ACC112 (cell line): ENCODE data around the gene SLC22A16.

ENCODE experiments used
- H2AFZ ChIP-seq: fragments of 200-600 bp; sonication (generic); one replicate; pipeline ENCODE4 v1.6.0; 2017; ENCODE audit warnings: antibody characterized with exemption, low read length; ENCODE audit not compliant: unreplicated experiment
- H3K27ac ChIP-seq: fragments of 200-600 bp; sonication (generic); 2 replicates; pipeline ENCODE4 v1.5.1; 2014; ENCODE audit warnings: low read depth, mild to moderate bottlenecking, antibody characterized with exemption, low read length, moderate library complexity
- H3K27me3 ChIP-seq: fragments of 200-600 bp; sonication (generic); 2 replicates; pipeline ENCODE4 v1.6.1; 2014; ENCODE audit warnings: mild to moderate bottlenecking, antibody characterized with exemption, low read length, moderate library complexity, mixed read lengths; ENCODE audit not compliant: insufficient read depth
- H3K36me3 ChIP-seq: fragments of 200-600 bp; sonication (generic); 2 replicates; pipeline ENCODE4 v1.6.1; 2016; ENCODE audit warnings: mild to moderate bottlenecking, antibody characterized with exemption, low read length, moderate library complexity, mixed read lengths; ENCODE audit not compliant: insufficient read depth
- H3K4me1 ChIP-seq: fragments of 200-600 bp; sonication (generic); one replicate; pipeline ENCODE4 v1.6.1; 2016; ENCODE audit warnings: low read length, mixed read lengths; ENCODE audit not compliant: insufficient read depth, unreplicated experiment, control insufficient read depth
- H3K4me3 ChIP-seq: fragments of 200-600 bp; sonication (generic); 2 replicates; pipeline ENCODE4 v1.5.1; 2014; ENCODE audit warnings: mild to moderate bottlenecking, low read depth, low read length
- H3K79me2 ChIP-seq: fragments of 200-600 bp; sonication (generic); one replicate; pipeline ENCODE4 v1.6.0; 2016; ENCODE audit warnings: low read length; ENCODE audit not compliant: control insufficient read depth, unreplicated experiment, insufficient read depth

SLC22A16 gene

GRCh38 chr6:110476046-110476849 lies at the start of gene SLC22A16:
Gene SLC22A16, minus strand, starts transcription at chr6:110476613. Its CDS starts 39 bp downstream, at chr6:110476574.
- Histone ChIP-seq H3K4me1 (no peaks in the 10 kb centered on the region), H3K4me3 (peak within 1 kb of the TSS; percentile 70), H3K27ac (no peak within 1 kb of the TSS), H2AFZ (peak within 1 kb of the TSS; percentile 69), H3K36me3 (no peaks in the 10 kb centered on the region), H3K27me3 (peaks cover 65% of the 10 kb centered on the region), H3K79me2 (no peaks in the 10 kb centered on the region)

- no peak overlapping the region for H3K27ac ChIP-seq
Observed at GRCh38 chr6:110525001-110525400, 48.6 kb upstream of the SLC22A16 start.

GRCh38 chr6:110524305-110524704 lies 47.9 kb upstream of the SLC22A16 start:
- Histone ChIP-seq H3K4me3 (no peak overlapping the region), H3K36me3 (no peaks in the 10 kb centered on the region), H3K27me3 (no peaks in the 10 kb centered on the region), H2AFZ (no peak overlapping the region), H3K27ac (no peak overlapping the region), H3K4me1 (peaks cover 15% of the 10 kb centered on the region), H3K79me2 (no peaks in the 10 kb centered on the region)

More at GRCh38 chr6:110525001-110525400, 48.6 kb upstream of the SLC22A16 start:
- Histone ChIP-seq H3K36me3 (no peaks in the 10 kb centered on the region), H3K79me2 (no peaks in the 10 kb centered on the region), H3K27me3 (no peaks in the 10 kb centered on the region), H3K4me1 (peaks cover 22% of the 10 kb centered on the region), H2AFZ (no peak overlapping the region), H3K4me3 (no peak overlapping the region)

- Histone ChIP-seq H2AFZ (no peak overlapping the region), H3K4me3 (no peak overlapping the region), H3K27me3 (no peaks in the 10 kb centered on the region), H3K79me2 (no peaks in the 10 kb centered on the region), H3K27ac (no peak overlapping the region), H3K4me1 (peaks cover 8% of the 10 kb centered on the region), H3K36me3 (no peaks in the 10 kb centered on the region)
Observed at GRCh38 chr6:110523451-110524021, 47.1 kb upstream of the SLC22A16 start.

- H3K27ac ChIP-seq = no peak overlapping the region
- no peaks in the 10 kb centered on the region for H3K36me3 ChIP-seq
- H3K79me2 ChIP-seq = no peaks in the 10 kb centered on the region
- no peak overlapping the region for H3K4me3 ChIP-seq
- no peaks in the 10 kb centered on the region for H3K27me3 ChIP-seq
- H2AFZ ChIP-seq = no peak overlapping the region
- peaks cover 8% of the 10 kb centered on the region for H3K4me1 ChIP-seq
Observed at GRCh38 chr6:110522427-110522826, 46.0 kb upstream of the SLC22A16 start.

- Histone ChIP-seq H3K27ac (no peak overlapping the region), H3K4me3 (no peak overlapping the region), H3K79me2 (no peaks in the 10 kb centered on the region), H3K27me3 (no peaks in the 10 kb centered on the region), H3K36me3 (no peaks in the 10 kb centered on the region), H2AFZ (no peak overlapping the region), H3K4me1 (peaks cover 14% of the 10 kb centered on the region)
Observed at GRCh38 chr6:110520992-110521543, 44.7 kb upstream of the SLC22A16 start.

GRCh38 chr6:110520209-110520965 lies 44.0 kb upstream of the SLC22A16 start:
- no peak overlapping the region for H3K27ac ChIP-seq
- no peak overlapping the region for H2AFZ ChIP-seq
- no peaks in the 10 kb centered on the region for H3K27me3 ChIP-seq
- H3K79me2 ChIP-seq = no peaks in the 10 kb centered on the region
- H3K36me3 ChIP-seq = no peaks in the 10 kb centered on the region
- no peak overlapping the region for H3K4me3 ChIP-seq
- H3K4me1 ChIP-seq = peaks cover 14% of the 10 kb centered on the region

- Histone ChIP-seq H3K27me3 (no peaks in the 10 kb centered on the region), H3K79me2 (no peaks in the 10 kb centered on the region), H3K27ac (no peak overlapping the region), H3K36me3 (no peaks in the 10 kb centered on the region), H2AFZ (no peak overlapping the region), H3K4me1 (peaks cover 19% of the 10 kb centered on the region), H3K4me3 (peak overlapping the region; percentile 18; the same call in 1 of the 2 replicates)
Observed at GRCh38 chr6:110517601-110518281, 41.3 kb upstream of the SLC22A16 start.

GRCh38 chr6:110517034-110517433 lies 40.6 kb upstream of the SLC22A16 start:
- no peaks in the 10 kb centered on the region for H3K79me2 ChIP-seq
- H3K4me1 ChIP-seq = peaks cover 23% of the 10 kb centered on the region
- peak overlapping the region; percentile 18; the same call in 1 of the 2 replicates for H3K4me3 ChIP-seq
- no peak overlapping the region for H3K27ac ChIP-seq
- no peaks in the 10 kb centered on the region for H3K36me3 ChIP-seq
- H2AFZ ChIP-seq = peak overlapping the region; percentile 84
- no peaks in the 10 kb centered on the region for H3K27me3 ChIP-seq

GRCh38 chr6:110514818-110515217 lies 38.4 kb upstream of the SLC22A16 start:
- Histone ChIP-seq H3K4me3 (no peak overlapping the region), H3K79me2 (no peaks in the 10 kb centered on the region), H3K4me1 (peaks cover 33% of the 10 kb centered on the region), H3K36me3 (no peaks in the 10 kb centered on the region), H3K27me3 (no peaks in the 10 kb centered on the region), H3K27ac (no peak overlapping the region), H2AFZ (no peak overlapping the region)
